ENCODE data around the gene FILIP1L.

The FILIP1L gene

GRCh38 chr3:100006570-100007271 is 107.6 kb downstream of the FILIP1L start:
- DNase-seq: no peak

GRCh38 chr3:100005665-100006393 is 108.5 kb downstream of the FILIP1L start:
- DNase-seq: no peak

DNA sequence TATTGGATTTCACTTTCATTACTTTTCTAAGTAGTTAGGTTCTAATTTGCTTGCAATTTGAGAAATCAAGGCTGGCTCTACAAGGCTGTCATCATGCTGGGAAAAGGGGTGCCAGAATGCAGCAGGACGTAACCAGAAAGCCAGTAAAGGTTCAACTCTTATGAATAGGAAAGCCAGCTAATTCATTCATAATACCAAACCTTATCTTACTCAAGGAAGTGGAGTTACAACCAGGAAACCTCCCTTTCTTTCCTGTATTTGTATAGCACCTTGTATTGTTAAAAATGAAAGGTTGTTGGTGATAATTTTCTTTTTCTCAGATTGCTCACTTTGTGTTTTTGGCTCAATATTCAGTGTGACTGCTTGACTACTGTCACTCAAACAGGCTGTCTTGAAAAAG is 109.4 kb downstream of the FILIP1L start:
- no peak for DNase-seq

DNA sequence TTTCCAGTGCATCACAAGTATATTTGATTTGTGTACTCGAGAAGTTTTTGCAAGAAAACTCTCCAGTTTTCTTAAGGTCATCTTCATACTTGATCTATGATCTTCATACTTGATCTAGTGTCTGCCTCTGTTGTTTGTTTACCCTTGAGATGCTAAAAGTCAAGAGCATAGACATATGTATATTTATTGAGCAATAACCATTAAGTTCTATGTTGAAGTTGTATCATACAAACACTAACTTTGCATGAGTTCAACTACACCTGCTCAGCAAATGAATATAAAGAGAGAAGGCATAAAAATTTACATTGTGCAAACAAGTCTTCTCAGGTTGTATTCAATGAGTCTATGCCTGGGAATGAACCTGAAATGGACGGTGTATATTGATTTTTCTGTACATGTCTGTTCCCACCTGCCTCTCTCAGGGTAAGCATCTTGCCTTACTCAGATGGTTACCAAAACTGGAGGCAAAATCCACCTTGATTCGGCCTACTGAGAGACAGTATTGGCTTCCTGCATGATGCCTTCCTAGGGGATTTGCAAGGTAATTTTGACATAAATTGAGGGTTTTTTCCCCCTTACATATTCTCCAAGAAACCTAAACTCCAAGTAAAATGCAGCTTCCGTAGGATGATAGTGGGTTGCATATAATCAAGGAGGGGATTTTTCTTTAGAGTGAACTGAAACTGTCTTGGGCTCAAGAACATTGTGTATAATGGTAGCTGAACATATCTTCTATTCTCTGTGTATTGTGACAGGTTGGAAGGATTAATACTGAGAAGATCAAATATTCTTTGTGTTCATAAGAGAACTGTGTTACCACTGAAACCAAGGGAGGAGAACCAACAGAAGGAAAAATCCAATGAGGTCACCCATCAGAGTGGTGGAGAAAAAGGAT is 110.4 kb downstream of the FILIP1L start:
- DNase-seq: no peak

- DNase-seq: no peak
Observed at GRCh38 chr3:100002599-100003350, 111.5 kb downstream of the FILIP1L start.

GRCh38 chr3:100001526-100002270 is 112.6 kb downstream of the FILIP1L start:
- DNase-seq: no peak

- DNase-seq: no peak
Observed at GRCh38 chr3:100001083-100001482, 113.2 kb downstream of the FILIP1L start.

DNA sequence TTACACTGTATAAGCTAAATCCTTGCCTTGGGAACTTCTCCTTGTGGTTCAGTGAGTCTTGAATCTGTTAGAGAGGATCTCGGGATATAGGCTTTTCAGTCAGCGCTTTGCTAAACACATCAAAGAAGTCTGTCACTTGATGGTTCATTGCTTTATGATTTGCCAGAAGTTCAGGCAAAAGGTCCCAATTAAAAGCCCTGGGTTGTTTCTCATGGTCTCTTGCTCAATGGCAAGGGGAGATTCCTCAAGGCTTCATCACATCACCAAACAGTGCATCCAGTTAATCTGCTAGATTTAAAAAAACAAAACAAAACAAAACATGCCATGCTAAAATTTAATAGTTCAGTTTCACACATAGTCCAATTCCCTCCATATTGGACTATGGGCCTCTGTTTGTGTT is 114.8 kb downstream of the FILIP1L start:
- no peak for DNase-seq

DNA sequence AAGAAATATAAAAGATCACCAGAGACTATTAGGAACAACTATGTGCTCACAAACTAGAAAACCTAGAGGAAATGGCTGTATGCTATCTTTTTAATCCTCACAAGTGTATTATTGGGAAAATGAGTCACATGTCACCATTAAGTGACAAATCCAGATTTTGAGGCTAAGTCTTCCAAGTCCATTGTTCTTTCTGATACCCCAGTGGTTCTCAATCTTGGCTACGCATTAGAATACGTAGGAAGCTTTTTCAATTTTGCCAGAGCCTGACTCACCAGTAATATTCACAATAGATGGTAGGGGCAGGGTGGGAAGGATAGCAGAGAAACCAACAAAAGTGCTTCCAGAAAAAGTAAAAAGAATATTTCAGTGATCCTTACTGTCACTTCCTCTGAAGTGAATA is 117.0 kb downstream of the FILIP1L start:
- no peak for DNase-seq

GRCh38 chr3:99990179-99990578 is 124.1 kb downstream of the FILIP1L start:
- DNase-seq: no peak

GRCh38 chr3:99984668-99985067 is 129.6 kb downstream of the FILIP1L start:
- DNase-seq: no peak

GRCh38 chr3:99984139-99984538 is 130.2 kb downstream of the FILIP1L start:
- no peak for DNase-seq

- DNase-seq: no peak
Observed at GRCh38 chr3:99982650-99983049, 131.7 kb downstream of the FILIP1L start.

DNA sequence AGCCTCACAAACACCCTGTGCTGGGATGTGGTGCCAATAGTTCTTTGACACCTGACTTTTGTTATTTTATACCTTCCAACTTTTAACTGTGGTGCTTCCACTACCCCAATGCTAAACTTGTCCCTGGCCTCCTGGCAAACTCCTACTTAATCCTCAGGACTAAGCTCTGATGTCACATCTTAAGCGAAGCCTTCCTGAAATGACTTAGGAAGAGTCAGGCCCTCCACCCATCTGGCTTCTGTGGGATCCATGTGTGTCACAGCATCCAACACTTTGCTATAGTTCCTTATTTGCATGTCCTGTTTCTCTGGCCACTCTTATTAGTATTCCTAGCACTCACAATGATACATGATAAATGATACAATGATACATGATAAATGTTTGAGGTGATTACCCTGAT is 133.2 kb downstream of the FILIP1L start:
- no peak for DNase-seq

DNA sequence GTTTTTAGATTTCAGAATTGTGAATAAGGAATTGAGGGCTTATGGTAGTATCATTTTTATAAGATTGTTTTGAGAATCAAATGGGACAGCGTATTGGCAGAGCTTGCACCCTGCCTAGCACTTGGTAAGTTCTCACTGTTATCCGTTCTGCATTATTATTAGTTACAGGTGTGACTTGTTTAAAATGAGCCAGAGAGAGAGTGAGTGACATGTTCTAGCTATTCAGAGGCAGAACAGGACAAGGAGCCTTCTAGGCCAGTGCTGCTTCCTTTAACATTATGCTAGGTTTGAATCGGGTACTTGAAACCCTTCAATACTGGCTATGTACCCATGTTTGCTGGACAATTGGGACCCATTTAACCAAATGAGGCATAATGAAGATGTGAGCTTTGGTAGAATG is 133.7 kb downstream of the FILIP1L start:
- DNase-seq: no peak

DNA sequence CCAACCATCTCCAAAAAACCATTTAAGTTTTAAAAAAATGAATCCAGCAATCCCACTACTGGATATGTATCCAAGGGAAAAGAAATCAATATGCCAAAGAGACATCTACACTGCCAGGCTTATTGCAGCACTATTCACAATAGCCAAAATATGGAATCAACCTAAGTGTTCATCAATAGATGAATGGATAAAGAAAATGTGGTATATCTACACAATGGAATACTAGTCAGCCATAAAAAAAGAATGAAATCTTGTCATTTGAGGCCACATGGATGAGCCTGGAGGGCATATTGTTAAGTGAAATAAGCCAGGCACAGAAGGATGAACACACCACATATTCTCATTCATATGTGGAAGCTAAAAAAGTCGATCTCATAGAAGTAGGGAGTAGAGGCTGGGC is 136.1 kb downstream of the FILIP1L start:
- DNase-seq: no peak

DNA sequence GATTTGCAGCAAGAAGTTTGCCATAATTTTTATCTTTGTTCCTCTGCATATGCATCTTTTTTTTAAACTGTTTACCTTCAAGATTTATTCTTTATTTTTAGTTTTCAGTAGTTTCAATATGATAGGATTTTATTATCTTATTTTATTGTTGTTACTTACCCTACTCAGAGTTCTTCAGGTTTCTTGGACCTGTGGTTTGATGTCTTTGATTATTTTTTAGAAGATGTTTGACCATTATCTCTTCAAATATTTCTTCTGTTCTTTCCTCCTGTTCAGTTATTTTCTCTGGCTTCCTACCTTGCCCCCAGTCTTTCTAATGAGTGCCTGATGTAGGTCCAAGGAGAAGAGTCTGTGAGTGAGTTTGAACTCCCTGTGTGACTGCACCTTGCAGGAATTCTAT is 137.7 kb downstream of the FILIP1L start:
- no peak for DNase-seq

DNA sequence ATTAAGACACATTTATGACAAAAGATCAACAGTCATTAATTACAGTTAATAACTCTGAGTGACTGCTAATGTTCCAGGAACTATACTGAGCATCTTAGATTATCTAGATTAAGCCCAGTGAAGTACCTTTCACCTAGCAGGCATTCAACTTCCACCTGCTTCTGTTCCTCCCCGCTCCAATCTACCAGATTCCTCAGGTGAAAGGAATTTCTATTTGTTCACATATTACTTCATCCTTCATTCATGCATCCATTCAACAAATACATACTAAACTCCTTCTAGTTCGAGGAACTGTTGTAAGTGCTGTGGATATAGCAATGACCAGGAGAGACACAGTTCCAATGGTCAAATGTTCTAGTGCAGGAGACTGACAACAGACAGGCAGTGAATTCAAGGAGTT is 139.3 kb downstream of the FILIP1L start:
- no peak for DNase-seq

DNA sequence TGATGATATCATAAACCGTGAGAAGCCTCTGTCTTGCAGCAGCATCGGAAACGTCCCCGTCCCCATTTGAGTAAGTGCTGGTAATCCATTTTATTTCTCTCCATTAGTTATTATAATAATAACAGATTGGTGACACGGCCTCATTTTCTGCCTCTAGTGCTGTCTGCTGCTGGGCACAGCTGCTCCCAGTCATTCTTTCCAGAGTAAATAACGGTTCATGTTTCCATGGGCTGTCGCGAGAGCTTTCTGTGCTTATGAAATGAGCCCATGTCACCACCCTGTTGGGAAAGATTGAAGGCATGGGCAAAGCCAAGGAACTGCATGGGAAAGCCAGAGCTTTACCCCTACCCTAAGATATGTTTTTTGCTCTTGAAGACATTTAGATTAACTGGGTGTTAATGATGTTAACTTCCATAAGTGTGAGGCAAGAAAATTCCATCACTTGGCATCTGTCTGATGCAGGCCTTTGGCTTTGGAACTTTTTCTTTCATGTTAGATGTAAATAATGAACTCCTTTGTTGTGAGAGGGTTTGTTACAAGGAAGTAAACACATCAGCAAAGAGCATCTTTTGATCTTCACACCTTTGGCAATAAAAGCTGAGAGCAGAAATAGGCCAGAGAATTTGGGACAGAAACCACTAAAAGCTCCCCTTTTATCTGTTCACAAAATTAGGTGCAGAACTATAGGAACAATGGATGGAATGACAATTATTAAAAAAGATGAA is 141.8 kb downstream of the FILIP1L start:
- no peak for DNase-seq

GRCh38 chr3:99971761-99972160 is 142.5 kb downstream of the FILIP1L start:
- DNase-seq: no peak

- DNase-seq: no peak
Observed at GRCh38 chr3:99970198-99970597, 144.1 kb downstream of the FILIP1L start.

Data from activated naive CD4-positive, alpha-beta T cell treated with anti-CD3 and anti-CD28 coated beads, Interleukin-2, amount 50 U/mL, for 16 hours (primary cell).